Right renal pelvis (tissue), 4 donors: ENCODE data around the gene MRPL57. TPM values are rescaled to one million over a fixed set of nuclear protein-coding genes. Genes with fewer than 3 reads are reported as not detected.
"Not testable (repeated sequence)": the region's sequence is repeated elsewhere in the genome, so short reads cannot be mapped to it uniquely, and the experiment has no call there.

Source experiments
- DNase-seq, 4 donors: peaks; one replicate each; pipeline ENCODE4 v3.0.0-alpha.2; 2013; ENCODE audit warnings: low read depth in 4 of 4, low spot score in 3 of 4, missing footprints in 1 of 4
- polyA plus RNA-seq, 4 donors: library from polyadenylated mRNA; unstranded; fragments of 120-200 nt; gene quantifications; one replicate each; pipeline ENCODE4 v1.2.1, GENCODE V29; 2013; ENCODE audit not compliant: insufficient read length in 4 of 4

MRPL57 gene
- 10 to 100 TPM; 21.7 to 28.8 (median 25.3) TPM for polyA plus RNA-seq

DNA sequence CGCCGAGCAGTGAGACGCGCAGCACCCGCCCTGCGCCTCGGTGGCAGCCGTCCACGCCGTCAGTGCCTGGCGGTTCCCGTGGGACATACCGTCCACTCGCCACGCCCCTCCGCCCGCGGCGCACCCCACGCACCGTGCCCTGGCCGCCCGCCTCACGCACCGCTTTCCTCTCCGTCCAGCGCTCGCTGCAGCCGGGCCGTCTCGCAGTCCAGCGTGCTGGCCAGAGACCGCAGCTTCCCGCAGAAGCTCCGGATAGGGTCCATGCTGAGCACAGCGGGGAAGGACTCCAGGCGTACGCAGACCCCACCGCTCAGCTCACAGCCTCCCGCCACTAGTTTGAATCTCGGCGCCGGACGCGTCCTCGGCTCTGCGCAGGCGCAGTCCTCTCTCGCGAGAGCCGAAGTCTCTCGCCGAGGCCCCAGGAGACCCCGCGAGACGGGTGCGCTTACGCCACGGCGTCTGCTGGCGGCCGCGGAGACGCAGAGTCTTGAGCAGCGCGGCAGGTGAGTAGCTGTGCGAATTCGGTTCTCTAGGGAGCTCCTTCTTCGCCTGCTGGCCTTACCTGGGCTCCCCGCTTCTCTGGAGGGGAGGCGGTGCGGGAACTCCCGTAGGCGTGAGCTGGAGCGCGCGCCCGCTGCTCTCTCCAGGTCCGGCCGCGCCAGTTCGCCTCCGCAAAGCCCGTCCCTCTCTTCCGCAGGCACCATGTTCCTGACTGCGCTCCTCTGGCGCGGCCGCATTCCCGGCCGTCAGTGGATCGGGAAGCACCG, at the start of gene MRPL57, which contains the start of gene SKA3:
MRPL57 (plus strand) TSS at position 444 of the 767 bp plus-strand sequence; CDS start at position 703, 259 bp downstream.
SKA3 (minus strand) TSS at position 338 of the 767 bp plus-strand sequence; CDS start at position 263, 75 bp downstream.
- peak; percentile 87 to 92 (median 89) for DNase-seq

DNA sequence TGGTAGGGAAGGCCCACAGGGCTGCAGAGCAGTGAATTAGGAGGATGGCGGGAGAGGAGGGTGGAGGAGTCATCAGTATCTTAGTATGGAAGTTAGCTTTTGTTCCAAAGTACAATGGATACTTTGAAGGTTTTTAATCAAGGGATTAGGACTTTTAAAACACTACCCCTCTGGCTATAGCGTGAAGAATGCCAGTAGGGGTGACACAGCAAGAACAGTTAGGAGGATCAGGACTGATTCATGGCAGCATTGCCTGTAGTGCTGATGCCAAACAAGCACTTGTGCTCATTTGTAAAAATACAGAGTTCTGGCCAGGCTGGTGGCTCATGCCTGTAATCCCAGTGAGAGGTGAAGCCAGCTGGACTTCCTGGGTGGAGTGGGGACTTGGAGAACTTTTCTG, 46.3 kb upstream of the MRPL57 start:
- DNase-seq: no peak

- DNase-seq: no peak
Observed at GRCh38 chr13:21133077-21133476, 43.4 kb upstream of the MRPL57 start.

- no peak for DNase-seq
Observed at GRCh38 chr13:21134475-21134874, 42.0 kb upstream of the MRPL57 start.

DNA sequence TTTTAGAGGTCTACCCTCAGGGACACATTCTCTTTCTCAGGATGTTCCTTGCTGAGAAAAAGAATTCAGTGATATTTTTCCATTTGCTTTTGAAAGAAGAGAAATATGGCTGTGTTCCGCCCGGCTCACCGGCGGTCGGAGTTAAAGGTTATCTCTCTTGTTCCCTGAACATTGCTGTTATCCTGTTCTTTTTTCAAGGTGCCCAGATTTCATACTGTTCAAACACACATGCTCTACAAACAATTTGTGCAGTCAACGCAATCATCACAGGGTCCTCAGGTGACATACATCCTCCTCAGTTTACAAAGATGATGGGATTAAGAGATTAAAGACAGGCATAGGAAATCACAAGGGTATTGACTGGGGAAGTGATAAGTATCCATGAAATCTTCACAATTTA, 40.6 kb upstream of the MRPL57 start:
- DNase-seq: not testable (repeated sequence)

- DNase-seq: no peak
Observed at GRCh38 chr13:21137696-21138095, 38.8 kb upstream of the MRPL57 start.

GRCh38 chr13:21138561-21138960, 37.9 kb upstream of the MRPL57 start:
- no peak for DNase-seq

- no peak for DNase-seq
Observed at GRCh38 chr13:21139374-21139773, 37.1 kb upstream of the MRPL57 start.

- no peak for DNase-seq
Observed at GRCh38 chr13:21142766-21143165, 33.7 kb upstream of the MRPL57 start.

DNA sequence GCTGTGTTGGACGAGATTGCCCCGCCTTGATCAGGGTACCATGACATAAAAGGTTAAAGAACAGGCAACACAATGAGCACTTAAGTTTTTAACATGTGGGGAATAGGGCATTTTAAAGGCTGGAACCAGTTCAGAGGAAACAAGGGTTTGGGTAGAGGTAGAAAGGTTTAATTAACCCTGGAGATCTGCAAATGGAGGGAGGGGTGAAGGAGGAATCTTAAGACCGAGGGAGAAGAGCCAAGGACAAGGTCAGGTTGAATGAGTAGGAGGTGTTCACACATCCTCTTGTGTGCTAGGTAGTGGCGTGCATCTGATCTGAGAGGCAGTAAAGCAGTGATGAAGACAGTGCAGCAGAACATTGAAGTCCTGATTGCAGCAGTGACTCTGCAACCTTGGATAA, 28.6 kb upstream of the MRPL57 start:
- no peak for DNase-seq

GRCh38 chr13:21148557-21149258, 27.8 kb upstream of the MRPL57 start:
- DNase-seq: no peak

DNA sequence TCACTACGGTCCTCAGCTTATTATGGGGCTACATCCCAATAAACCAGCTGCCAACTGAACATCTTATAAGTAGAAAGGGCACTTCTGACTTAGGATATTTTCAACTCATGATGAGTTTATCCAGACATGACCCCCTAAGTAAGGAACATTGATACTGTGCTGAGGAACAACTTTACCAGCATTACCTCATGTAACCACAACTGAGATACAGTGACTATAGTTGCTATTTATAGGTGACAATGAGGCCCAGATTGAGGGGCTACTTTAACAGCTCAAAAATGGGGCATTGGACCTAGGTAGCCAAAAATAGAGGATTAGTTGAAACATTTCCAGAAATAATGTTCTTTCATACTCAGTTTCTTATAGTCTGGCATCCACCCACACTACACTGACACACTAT, 26.9 kb upstream of the MRPL57 start:
- no peak for DNase-seq

DNA sequence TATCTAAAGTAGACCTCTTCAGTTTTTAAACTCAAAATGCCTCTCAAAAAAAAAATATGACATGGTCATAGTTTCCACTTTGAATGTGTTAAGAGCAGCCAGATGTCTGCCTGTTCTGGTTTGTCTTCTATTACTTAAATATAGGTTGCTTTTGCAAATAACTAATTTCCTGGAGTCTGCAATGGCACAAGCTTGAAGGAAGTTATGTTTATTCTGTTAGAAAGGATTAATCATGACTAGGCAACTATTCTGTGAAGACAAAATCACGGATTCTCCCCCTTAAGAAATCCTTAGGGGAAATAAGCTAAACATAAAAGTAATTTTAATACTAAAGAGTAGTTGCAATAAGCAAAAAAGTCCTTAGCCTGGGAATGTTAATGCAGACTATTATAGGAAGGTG, 26.4 kb upstream of the MRPL57 start:
- no peak for DNase-seq

GRCh38 chr13:21152251-21152899, 24.1 kb upstream of the MRPL57 start:
- DNase-seq: no peak

GRCh38 chr13:21164631-21165030, 11.8 kb upstream of the MRPL57 start:
- DNase-seq: no peak

GRCh38 chr13:21165606-21166005, 10.9 kb upstream of the MRPL57 start:
- DNase-seq: not testable (repeated sequence)

DNA sequence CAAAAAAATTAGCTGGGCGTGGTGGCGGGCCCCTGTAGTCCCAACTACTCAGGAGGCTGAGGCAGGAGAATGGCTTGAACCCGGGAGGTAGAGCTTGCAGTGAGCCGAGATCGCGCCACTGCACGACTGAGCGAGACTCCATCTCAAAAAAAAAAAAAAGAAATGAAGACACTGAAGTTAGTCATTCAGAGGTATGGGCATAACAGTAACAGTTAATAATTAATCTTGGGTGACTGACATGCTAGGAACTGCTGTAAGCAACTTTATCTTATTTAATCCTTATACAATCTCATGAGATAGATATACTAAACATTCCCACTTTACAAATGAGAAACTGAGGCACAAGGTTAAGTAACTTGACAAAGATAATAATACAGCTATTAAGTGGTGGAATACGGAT, 5.0 kb upstream of the MRPL57 start:
- DNase-seq: no peak

DNA sequence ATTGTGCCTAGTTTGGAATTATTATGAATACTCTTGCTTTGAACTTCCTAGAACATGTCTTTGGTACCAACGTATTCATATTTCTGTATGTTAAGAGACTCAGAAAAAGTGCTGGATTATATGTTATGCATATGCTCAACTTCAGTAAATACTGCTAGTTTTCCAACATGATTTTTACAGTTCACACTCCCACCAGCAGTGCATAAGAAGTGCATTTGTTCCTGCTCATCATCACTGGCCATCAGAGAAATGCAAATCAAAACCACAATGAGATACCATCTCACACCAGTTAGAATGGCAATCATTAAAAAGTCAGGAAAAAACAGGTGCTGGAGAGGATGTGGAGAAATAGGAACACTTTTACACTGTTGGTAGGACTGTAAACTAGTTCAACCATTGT, 2.7 kb upstream of the MRPL57 start:
- not testable (repeated sequence) for DNase-seq

DNA sequence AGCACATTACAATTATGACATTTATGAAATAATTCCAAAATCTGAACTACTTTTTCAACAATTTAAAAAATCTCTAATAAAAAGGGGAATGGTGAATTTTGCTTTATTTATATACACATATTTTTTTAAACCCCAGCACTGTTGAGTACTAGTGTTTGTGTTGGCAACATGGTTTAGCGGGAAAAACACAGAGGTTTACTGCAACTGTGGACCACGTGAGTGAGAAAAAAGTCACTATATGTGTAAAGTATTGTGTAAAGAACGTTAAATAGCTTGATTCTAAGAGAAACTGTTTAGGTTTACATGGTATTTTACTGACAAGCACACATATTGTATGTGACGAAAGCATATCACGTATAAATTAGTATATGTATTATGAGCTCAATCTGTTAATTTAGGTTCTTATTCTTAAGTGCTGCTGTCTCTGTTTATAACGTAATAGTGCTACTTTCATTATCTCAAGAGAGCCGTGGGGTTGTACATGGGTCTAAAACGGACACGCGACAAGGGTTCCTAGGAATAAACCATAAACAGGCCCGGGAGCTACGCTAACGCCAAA, 723 bp upstream of the MRPL57 start:
- peak in 1 of 4 donors; percentile 7 for DNase-seq

DNA sequence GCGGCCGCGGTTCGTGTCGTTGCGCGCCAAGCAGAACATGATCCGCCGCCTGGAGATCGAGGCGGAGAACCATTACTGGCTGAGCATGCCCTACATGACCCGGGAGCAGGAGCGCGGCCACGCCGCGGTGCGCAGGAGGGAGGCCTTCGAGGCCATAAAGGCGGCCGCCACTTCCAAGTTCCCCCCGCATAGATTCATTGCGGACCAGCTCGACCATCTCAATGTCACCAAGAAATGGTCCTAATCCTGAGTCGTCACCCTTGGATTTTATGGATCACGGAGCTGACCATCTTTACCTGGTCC, 475 bp downstream of the MRPL57 start:
- peak in 2 of 4 donors; percentile 27 to 38 for DNase-seq

DNA sequence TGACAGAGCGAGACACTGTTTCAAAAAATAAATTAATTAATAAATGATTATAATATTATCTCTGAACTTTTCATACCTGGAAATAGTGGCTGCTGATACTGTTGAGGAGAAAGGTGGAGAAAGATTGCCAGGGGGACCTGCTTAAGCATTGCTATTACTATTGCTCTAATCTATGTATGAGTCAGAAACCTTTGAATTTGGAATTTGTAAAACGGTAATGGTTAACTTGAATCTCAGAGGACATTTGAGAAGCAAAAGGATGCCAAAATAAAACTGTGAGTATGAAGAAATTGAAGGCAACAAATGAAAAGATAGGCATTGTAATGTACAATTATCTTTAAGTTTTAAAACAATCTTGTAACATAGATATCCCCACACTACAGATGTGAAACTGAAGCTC, 5.2 kb downstream of the MRPL57 start:
- no peak for DNase-seq
